GM18873 (cell line): Measurements from ENCODE around the gene ZSCAN1.

Experiments used
- ATAC-seq: cut with Tn5 transposase; IDR thresholded peaks from one replicate; pipeline ENCODE4 v1.9.1; 2021; ENCODE audit warnings: mild to moderate bottlenecking, moderate library complexity, moderate number of reproducible peaks; ENCODE audit not compliant: unreplicated experiment, low FRiP score

Gene ZSCAN1

GRCh38 chr19:58038688-58039204 is 4.9 kb downstream of the ZSCAN1 start:
- no peak for ATAC-seq

- no peak for ATAC-seq
These were observed 7.1 kb downstream of the ZSCAN1 start for GRCh38 chr19:58040751-58041525.

- no peak for ATAC-seq
These were observed 8.9 kb downstream of the ZSCAN1 start for GRCh38 chr19:58042495-58043340.

DNA sequence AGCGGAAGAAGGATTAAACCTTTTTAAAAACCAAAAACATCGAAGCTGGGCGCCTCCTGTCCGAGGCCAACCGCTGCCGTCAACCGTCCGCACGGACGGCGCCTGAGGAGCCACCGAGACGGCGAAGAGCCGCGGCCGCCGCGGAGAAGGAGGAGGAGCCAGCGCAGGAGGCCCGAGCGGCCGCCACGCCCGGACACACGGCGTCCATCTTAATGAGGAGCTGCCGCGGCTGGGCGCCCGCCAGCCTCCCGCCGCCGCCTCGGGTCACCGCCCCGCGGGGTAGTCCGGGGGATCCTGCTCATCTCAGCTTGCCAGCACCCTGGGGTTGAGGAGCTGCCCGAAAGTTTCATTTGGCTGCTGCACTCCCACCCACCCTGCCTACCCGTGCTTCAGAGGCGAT is 10.6 kb downstream of the ZSCAN1 start:
- ATAC-seq, result no peak

- ATAC-seq, result no peak
These were observed 11.1 kb downstream of the ZSCAN1 start for GRCh38 chr19:58044886-58045285.

DNA sequence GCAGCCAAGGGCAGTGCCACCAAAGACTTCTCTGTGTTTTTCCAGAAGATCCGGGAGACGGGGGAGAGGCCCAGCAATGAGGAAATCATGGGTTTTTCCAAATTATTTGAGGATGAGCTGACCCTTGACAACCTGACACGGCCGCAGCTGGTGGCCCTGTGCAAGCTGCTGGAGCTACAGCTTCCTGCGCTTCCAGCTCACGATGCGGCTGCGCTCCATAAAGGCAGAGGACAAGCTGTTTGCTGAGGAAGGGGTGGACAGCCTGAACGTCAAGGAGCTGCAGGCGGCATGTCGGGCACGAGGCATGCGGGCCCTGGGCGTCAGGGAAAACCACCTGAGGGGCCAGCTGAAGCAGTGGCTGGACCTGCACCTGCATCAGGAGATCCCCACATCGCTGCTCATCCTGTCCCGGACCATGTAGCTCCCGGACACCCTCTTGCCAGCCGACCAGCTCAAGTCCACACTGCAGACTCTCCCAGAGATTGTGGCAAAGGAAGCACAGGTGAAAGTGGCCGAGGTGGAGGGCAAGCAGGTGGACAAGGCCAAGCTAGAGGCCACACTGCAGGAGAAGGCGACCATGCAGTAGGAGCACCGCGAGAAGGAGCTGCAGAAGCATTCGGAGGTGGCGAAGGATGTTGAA is 11.7 kb downstream of the ZSCAN1 start:
- no peak for ATAC-seq

DNA sequence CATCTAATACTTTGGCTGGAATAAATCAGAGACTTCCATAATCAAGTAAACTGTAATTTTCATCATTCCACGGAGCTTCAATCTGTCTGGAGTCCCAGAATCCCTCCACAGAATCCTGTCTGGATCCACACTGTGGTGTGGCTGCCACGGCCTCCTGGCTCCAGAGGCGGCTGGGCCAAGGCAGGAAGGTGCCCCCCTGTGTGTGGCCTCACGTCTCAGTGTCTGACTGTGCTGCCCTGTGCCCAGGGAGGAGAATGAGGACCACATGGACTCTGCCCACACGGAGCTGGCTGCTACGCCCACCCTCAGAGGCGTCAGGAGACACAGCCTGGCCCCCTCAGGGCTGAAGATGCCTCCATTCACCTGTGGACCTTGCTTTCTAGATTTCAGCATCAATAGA is 13.0 kb downstream of the ZSCAN1 start:
- ATAC-seq, result no peak

DNA sequence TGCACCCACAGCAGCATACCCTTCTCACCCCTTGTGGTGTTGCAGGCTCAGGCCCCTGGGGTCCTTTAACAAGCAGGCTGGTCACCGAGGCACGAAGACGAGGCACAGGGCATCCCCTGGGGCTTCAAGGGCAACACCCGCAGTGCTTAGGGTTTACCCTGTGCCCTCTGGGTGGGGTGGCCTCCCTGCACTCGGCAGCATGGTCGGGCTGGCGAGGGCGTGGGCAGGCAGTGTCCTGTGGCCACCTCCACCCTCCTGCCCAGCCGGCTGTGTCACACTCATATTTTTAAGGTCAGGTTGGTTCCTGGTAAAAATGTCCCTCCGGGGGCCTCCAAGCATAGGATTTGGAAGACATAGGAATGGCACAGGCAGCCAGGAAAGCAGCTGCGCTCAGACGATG is 13.8 kb downstream of the ZSCAN1 start:
- ATAC-seq, result no peak

GRCh38 chr19:58052256-58052655 is 18.4 kb downstream of the ZSCAN1 start:
- ATAC-seq, result no peak

DNA sequence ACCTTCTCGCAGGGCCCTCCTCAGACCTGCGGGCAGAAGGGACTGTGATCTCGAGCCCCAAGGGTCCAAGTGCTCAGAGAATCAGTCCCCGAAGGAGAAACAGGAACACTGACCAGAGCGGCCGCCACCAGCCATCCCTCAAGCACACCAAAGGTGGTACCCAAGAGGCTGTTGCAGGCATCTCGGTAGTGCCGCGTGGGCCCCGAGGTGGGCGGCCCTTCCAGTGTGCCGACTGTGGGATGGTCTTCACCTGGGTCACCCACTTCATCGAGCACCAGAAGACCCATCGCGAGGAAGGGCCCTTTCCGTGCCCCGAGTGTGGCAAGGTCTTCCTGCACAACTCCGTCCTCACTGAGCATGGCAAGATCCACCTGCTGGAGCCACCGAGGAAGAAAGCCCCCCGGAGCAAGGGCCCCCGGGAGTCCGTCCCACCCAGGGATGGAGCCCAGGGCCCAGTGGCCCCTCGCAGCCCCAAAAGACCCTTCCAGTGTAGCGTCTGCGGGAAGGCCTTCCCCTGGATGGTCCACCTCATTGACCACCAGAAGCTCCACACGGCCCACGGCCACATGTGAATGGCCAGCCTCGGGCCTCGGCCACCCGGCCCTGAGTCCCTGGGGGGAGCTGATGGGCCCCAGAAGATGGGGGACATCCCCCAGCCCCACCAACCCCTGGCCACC is 19.8 kb downstream of the ZSCAN1 start:
- ATAC-seq, result no peak

- ATAC-seq, result no peak
These were observed 21.4 kb downstream of the ZSCAN1 start for GRCh38 chr19:58054901-58055874.

DNA sequence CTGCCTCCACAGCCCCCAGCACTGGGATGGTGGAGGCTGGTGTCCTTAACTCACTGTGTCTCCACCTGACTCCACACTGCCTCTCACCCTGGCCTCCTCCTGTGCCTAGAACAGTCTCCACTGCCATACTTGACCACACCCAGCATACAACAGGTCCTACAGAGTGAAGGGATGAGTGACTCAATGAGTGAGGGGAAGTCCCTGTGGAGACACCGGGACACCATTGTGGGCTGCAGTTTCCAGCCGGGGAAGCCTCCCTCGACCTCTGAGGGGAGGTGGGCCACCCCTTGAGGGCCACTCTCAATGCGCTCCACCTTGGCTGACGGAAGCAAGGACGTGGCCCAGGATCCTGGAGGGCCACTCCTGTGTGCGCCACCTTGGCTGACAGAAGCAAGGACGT is 22.4 kb downstream of the ZSCAN1 start:
- ATAC-seq, result no peak

DNA sequence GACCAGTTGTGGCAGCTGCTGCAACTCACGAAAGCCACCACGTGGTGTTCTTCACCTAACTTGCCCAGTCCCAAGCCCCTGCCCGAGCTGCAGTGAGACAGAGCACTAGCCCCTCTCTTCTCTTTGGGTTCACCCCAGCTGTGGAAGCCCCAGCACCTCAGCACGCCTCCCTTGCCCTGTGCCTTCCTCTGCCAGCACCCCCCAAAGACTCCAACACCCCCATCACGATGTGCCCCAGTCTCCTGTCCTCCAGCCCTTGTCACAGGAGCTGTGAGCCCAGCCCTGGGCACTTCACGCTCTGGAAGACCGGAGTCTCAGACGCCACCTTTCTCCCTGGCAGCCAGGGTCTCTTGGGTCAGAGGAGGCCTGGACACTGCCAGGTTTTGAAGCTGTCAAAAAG is 23.0 kb downstream of the ZSCAN1 start:
- ATAC-seq, result no peak

- ATAC-seq, result no peak
These were observed 24.6 kb downstream of the ZSCAN1 start for GRCh38 chr19:58058467-58058866.

- no peak for ATAC-seq
These were observed 25.3 kb downstream of the ZSCAN1 start, which contains the start of gene ZNF135 for GRCh38 chr19:58059003-58059670. TSS of gene ZNF135 (plus strand) at chr19:58059282. CDS start at chr19:58060003, 721 bp downstream.

GRCh38 chr19:58059671-58060078 is 25.9 kb downstream of the ZSCAN1 start:
- no peak for ATAC-seq

DNA sequence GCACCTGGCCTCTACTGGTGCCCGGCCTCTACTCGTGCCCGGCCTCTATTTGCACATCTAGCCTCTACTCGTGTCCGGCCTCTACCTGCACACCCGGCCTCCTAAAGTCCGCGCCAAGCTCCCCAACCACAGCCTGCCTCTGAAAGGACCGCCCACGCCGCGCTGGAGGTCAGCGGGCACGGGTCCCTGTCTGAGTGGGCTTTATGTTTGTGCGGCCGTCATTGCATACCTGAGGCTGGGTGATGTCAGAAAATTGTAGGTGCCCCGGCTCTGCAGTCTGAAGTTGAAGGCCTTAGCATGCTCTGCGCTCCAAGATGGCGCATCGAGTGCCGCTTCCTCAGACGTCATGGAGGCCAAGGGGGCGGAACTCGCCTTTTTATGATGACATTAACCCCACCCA is 26.4 kb downstream of the ZSCAN1 start:
- no peak for ATAC-seq

- ATAC-seq, result no peak
These were observed 29.9 kb downstream of the ZSCAN1 start for GRCh38 chr19:58063712-58064111.
